SK-N-SH (cell line): ENCODE results near the gene YIF1B. TPM values are rescaled to one million over a fixed set of nuclear protein-coding genes. Genes with fewer than 3 reads are reported as not detected.

Experiments
- CTCF ChIA-PET: fragments of 300-600, 350-600 bp; formaldehyde crosslinking; extraction: SDS; loops from one replicate; lab custom pipeline; 2021; lab: Yijun Ruan, JAX
- POLR2A ChIA-PET: fragments of 350-600 bp; sonication (Branson Sonifier 250); formaldehyde crosslinking; extraction: SDS; loops from one replicate; lab custom pipeline; 2020; ENCODE audit warnings: antibody characterized with exemption, inconsistent platforms; lab: Yijun Ruan, JAX
- DNase-seq: peaks from one replicate; pipeline ENCODE4 v3.0.0; 2012
- H2AFZ ChIP-seq: fragments of 200-600 bp; sonication (generic); 2 replicates; pipeline ENCODE4 v1.8.1; 2016; ENCODE audit warnings: antibody characterized with exemption, mild to moderate bottlenecking, low read depth
- H3F3A ChIP-seq: fragments of 200-600 bp; sonication (generic); replicated peaks from 2 replicates; pipeline ENCODE3; 2016; ENCODE audit warnings: antibody characterized with exemption, mild to moderate bottlenecking; ENCODE audit not compliant: insufficient read depth
- H3K27ac ChIP-seq, 2 experiments: fragments of 200-500 bp in 1 of 2; fragments of 200-600 bp in 1 of 2; sonication (Bioruptor generic) in 1 of 2; sonication (generic), shearing (Covaris generic) in 1 of 2; 2 replicates each; pipeline versions ENCODE4 v1.5.1 to v1.6.1; 2014 to 2016; ENCODE audit warnings: low read depth in 2 of 2, inconsistent platforms in 1 of 2, low read length in 1 of 2, mild to moderate bottlenecking in 1 of 2, mixed read lengths in 1 of 2
- H3K27me3 ChIP-seq: fragments of 200-600 bp; sonication (generic), shearing (Covaris generic); 2 replicates; pipeline ENCODE4 v1.6.1; 2016; ENCODE audit warnings: mixed run types; ENCODE audit not compliant: insufficient read depth
- H3K36me3 ChIP-seq, 2 experiments: fragments of 200-500 bp in 1 of 2; fragments of 200-600 bp in 1 of 2; sonication (Bioruptor generic) in 1 of 2; sonication (generic) in 1 of 2; replicated peaks in 1 of 2; 2 replicates each; pipeline versions ENCODE3 to v1.5.1; 2014 to 2016; ENCODE audit warnings: low read length in 1 of 2, mild to moderate bottlenecking in 1 of 2; ENCODE audit not compliant: insufficient read depth in 2 of 2, control insufficient read depth in 1 of 2
- H3K4me1 ChIP-seq, 2 experiments: fragments of 200-500 bp in 1 of 2; fragments of 200-600 bp in 1 of 2; sonication (Bioruptor generic) in 1 of 2; sonication (generic), shearing (Covaris generic) in 1 of 2; 2 replicates each; pipeline versions ENCODE4 v1.5.1 to v1.6.1; 2014 to 2016; ENCODE audit warnings: low read depth in 1 of 2, low read length in 1 of 2, mixed run types in 1 of 2; ENCODE audit not compliant: insufficient read depth in 2 of 2, control insufficient read depth in 1 of 2
- H3K4me2 ChIP-seq: fragments of 200-600 bp; sonication (generic), shearing (Covaris generic); 2 replicates; pipeline ENCODE4 v1.6.1; 2017; ENCODE audit warnings: mixed run types
- H3K4me3 ChIP-seq, 2 experiments: fragments of 200-500 bp in 1 of 2; fragments of 200-600 bp in 1 of 2; sonication (Bioruptor generic) in 1 of 2; sonication (generic), shearing (Covaris generic) in 1 of 2; 2 replicates each; pipeline versions ENCODE4 v1.5.1 to v1.8.1; 2014 to 2016; ENCODE audit warnings: low read depth in 2 of 2, inconsistent platforms in 1 of 2, low read length in 1 of 2, mild to moderate bottlenecking in 1 of 2, mixed read lengths in 1 of 2, moderate library complexity in 1 of 2
- H3K79me2 ChIP-seq: fragments of 200-600 bp; sonication (generic); 2 replicates; pipeline ENCODE4 v1.8.1; 2017; ENCODE audit warnings: mild to moderate bottlenecking; ENCODE audit not compliant: insufficient read depth
- H3K9ac ChIP-seq: fragments of 200-600 bp; sonication (generic); 2 replicates; pipeline ENCODE4 v1.6.1; 2017; ENCODE audit warnings: mixed run types
- H3K9me2 ChIP-seq: fragments of 200-600 bp; sonication (generic); 2 replicates; pipeline ENCODE4 v1.6.1; 2017; ENCODE audit warnings: mixed run types
- H3K9me3 ChIP-seq: fragments of 200-600 bp; sonication (generic); 2 replicates; pipeline ENCODE4 v1.6.1; 2017; ENCODE audit warnings: mixed run types, mild to moderate bottlenecking, moderate library complexity
- H4K20me1 ChIP-seq: fragments of 200-600 bp; sonication (generic); 2 replicates; pipeline ENCODE4 v1.6.1; 2017; ENCODE audit warnings: mild to moderate bottlenecking, mixed run types; ENCODE audit not compliant: insufficient read depth
- CHD2 ChIP-seq: fragments of 150-350 bp; IDR thresholded peaks from 2 replicates; pipeline ENCODE4 v1.6.1; 2018; ENCODE audit warnings: low read length; ENCODE audit not compliant: partially characterized antibody
- CTCF ChIP-seq: fragments of 200-600 bp; sonication (generic); IDR thresholded peaks from 2 replicates; pipeline ENCODE4 v1.6.1; 2017; ENCODE audit warnings: antibody characterized with exemption, mild to moderate bottlenecking, moderate library complexity
- EP300 ChIP-seq, 2 experiments: IDR thresholded peaks; 2 replicates each; pipeline versions ENCODE4 v1.4.0 to v1.6.1; 2012; ENCODE audit warnings: borderline replicate concordance in 1 of 2, low read depth in 1 of 2, low read length in 1 of 2
- FOSL2 ChIP-seq: IDR thresholded peaks from 2 replicates; pipeline ENCODE4 v1.4.0; 2012; ENCODE audit warnings: low read depth, mild to moderate bottlenecking, moderate library complexity, borderline replicate concordance
- GABPA ChIP-seq: IDR thresholded peaks from 2 replicates; pipeline ENCODE4 v1.4.0; 2012; ENCODE audit warnings: low read depth, mild to moderate bottlenecking
- IRF3 ChIP-seq: fragments of 150-350 bp; IDR thresholded peaks from 2 replicates; pipeline ENCODE4 v1.6.1; 2016; ENCODE audit warnings: mild to moderate bottlenecking, low read depth, low read length
- MXI1 ChIP-seq: IDR thresholded peaks from 2 replicates; pipeline ENCODE4 v1.6.1; 2012; ENCODE audit warnings: mild to moderate bottlenecking, low read depth, low read length, improper control_type of control experiment
- RAD21 ChIP-seq: IDR thresholded peaks from 2 replicates; pipeline ENCODE4 v1.6.1; 2012; ENCODE audit warnings: mild to moderate bottlenecking, low read length
- RCOR1 ChIP-seq: fragments of 150-350 bp; IDR thresholded peaks from 2 replicates; pipeline ENCODE4 v1.6.1; 2017; ENCODE audit warnings: antibody characterized with exemption, low read length
- RFX5 ChIP-seq: IDR thresholded peaks from 2 replicates; pipeline ENCODE4 v1.6.1; 2012; ENCODE audit warnings: mild to moderate bottlenecking, improper control_type of control experiment, low read length
- RXRA ChIP-seq: IDR thresholded peaks from 2 replicates; pipeline ENCODE4 v1.4.0; 2012; ENCODE audit warnings: low read depth, mild to moderate bottlenecking, borderline replicate concordance
- TAF1 ChIP-seq: IDR thresholded peaks from 2 replicates; pipeline ENCODE4 v1.6.1; 2012; ENCODE audit warnings: low read depth, mild to moderate bottlenecking, low read length, moderate library complexity, borderline replicate concordance
- TEAD4 ChIP-seq: IDR thresholded peaks from 2 replicates; pipeline ENCODE4 v1.4.0; 2012; ENCODE audit warnings: mild to moderate bottlenecking, borderline replicate concordance; ENCODE audit not compliant: insufficient read depth
- USF1 ChIP-seq: IDR thresholded peaks from 2 replicates; pipeline ENCODE4 v1.4.0; 2012; ENCODE audit warnings: low read depth, borderline replicate concordance
- USF2 ChIP-seq: fragments of 150-350 bp; IDR thresholded peaks from 2 replicates; pipeline ENCODE4 v1.6.1; 2017; ENCODE audit warnings: antibody characterized with exemption, low read length, low read depth, borderline replicate concordance
- ZBTB33 ChIP-seq: IDR thresholded peaks from 2 replicates; pipeline ENCODE4 v1.4.0; 2012; ENCODE audit warnings: low read depth, borderline replicate concordance
- WGBS: methylation state at CpG from one replicate; pipeline ENCODE4 v1.1.6; 2017; ENCODE audit warnings: low lambda C conversion rate; 5-methylcytosine and 5-hydroxymethylcytosine counted together
- polyA plus RNA-seq, 3 experiments: library from polyadenylated mRNA; depleted of rRNA; stranded (reverse); fragments of >200 nt; gene quantifications; 2 replicates each; pipeline ENCODE4 v1.2.3, GENCODE V29; 2012

The YIF1B gene
- polyA plus RNA-seq, 1 of the 3 experiments (the other 2 are of a cell fraction) = 121 TPM

GRCh38 chr19:38264486-38265212, 51.1 kb downstream of the YIF1B start, which contains the start of gene SPINT2:
TSS of gene SPINT2 (plus strand) at chr19:38264573. CDS start at chr19:38264893, 320 bp downstream.
- H3K36me3 ChIP-seq = no peaks in the 10 kb centered on the region
- no peaks in the 10 kb centered on the region for H3F3A ChIP-seq
- H3K27ac ChIP-seq = no peak within 1 kb of the TSS
- peak within 1 kb of the TSS; percentile 81 for H3K4me2 ChIP-seq
- POLR2A ChIA-PET = no interaction called here
- no peaks in the 10 kb centered on the region for H3K27me3 ChIP-seq
- CTCF ChIA-PET = interaction anchor here (1.6 kb wide), 1 partner anchor 9 kb away, joined by 7 read pairs; the partner anchor contains the start of gene PPP1R14A
- H3K9me3 ChIP-seq = no peaks in the 10 kb centered on the region
- H3K4me1 ChIP-seq = peaks cover 0 to 9% of the 10 kb centered on the region in 2 experiments; a peak in 1 of 4 replicates
- peak within 1 kb of the TSS; percentile 45 to 47; a peak in 3 of 4 replicates for H3K4me3 ChIP-seq
- DNase-seq = peak; percentile 72
- WGBS = 74% methylated on average over 17 of the region's 78 CpGs
- peak within 1 kb of the TSS; percentile 41; the same call in 1 of the 2 replicates for H2AFZ ChIP-seq
- no peaks in the 10 kb centered on the region for H3K79me2 ChIP-seq
- H3K9me2 ChIP-seq = no peaks in the 10 kb centered on the region
- no peaks in the 10 kb centered on the region for H4K20me1 ChIP-seq
- no peak for TF ChIP-seq FOSL2
- TF ChIP-seq MXI1 = no peak
- no peak for TF ChIP-seq EP300 (IDR thresholded peaks at IDR 0.05; ENCODE audit: borderline replicate concordance in 1 of 2, low read depth in 1 of 2, low read length in 1 of 2)
- TF ChIP-seq TEAD4 = no peak
- TF ChIP-seq RCOR1 = no peak
- TF ChIP-seq IRF3 = no peak
- TF ChIP-seq RAD21 = no peak
- no peak within 1 kb of the TSS for H3K9ac ChIP-seq

GRCh38 chr19:38263689-38264485, 51.9 kb downstream of the YIF1B start:
- no peaks in the 10 kb centered on the region for H3F3A ChIP-seq
- no peaks in the 10 kb centered on the region for H3K79me2 ChIP-seq
- 26% methylated on average over 16 of the region's 34 CpGs for WGBS
- H2AFZ ChIP-seq = peak overlapping the region; percentile 41; the same call in 1 of the 2 replicates
- POLR2A ChIA-PET = no interaction called here
- peak; percentile 44 for DNase-seq
- H3K27me3 ChIP-seq = no peaks in the 10 kb centered on the region
- no peak overlapping the region for H3K9ac ChIP-seq
- H3K4me1 ChIP-seq = peaks cover 0 to 9% of the 10 kb centered on the region in 2 experiments; a peak in 1 of 4 replicates
- no peaks in the 10 kb centered on the region for H3K9me3 ChIP-seq
- CTCF ChIA-PET = no interaction called here
- H4K20me1 ChIP-seq = no peaks in the 10 kb centered on the region
- no peak overlapping the region for H3K27ac ChIP-seq
- peak overlapping the region; percentile 81 for H3K4me2 ChIP-seq
- no peaks in the 10 kb centered on the region for H3K9me2 ChIP-seq
- no peaks in the 10 kb centered on the region for H3K36me3 ChIP-seq
- H3K4me3 ChIP-seq = peak overlapping the region; percentile 45 to 47; a peak in 3 of 4 replicates
- TF ChIP-seq GABPA (no peak), USF2 (no peak), TAF1 (no peak), ZBTB33 (no peak), CHD2 (no peak), RFX5 (no peak), USF1 (no peak), FOSL2 (no peak), CTCF (no peak), RXRA (no peak)
